ENCODE data around the gene CAPN6.

CAPN6 gene

GRCh38 chrX:111262086-111262485, 8.2 kb downstream of the CAPN6 start:
- no peak for DNase-seq (ENCODE audit: low spot score)
- no peak overlapping the region for H3K27ac ChIP-seq
- TF ChIP-seq CTCF (IDR thresholded peaks at IDR 0.05), result no peak
- no peak overlapping the region for H3K4me3 ChIP-seq

- Histone ChIP-seq H3K4me3 (no peak overlapping the region), H3K27ac (no peak overlapping the region)
- DNase-seq (ENCODE audit: low spot score), result no peak
- no peak for TF ChIP-seq CTCF (IDR thresholded peaks at IDR 0.05)
Observed at GRCh38 chrX:111260451-111260850, 9.8 kb downstream of the CAPN6 start.

GRCh38 chrX:111259559-111259958, 10.7 kb downstream of the CAPN6 start:
- Histone ChIP-seq H3K27ac (no peak overlapping the region), H3K4me3 (no peak overlapping the region)
- no peak for TF ChIP-seq CTCF (IDR thresholded peaks at IDR 0.05)
- no peak for DNase-seq (ENCODE audit: low spot score)

GRCh38 chrX:111257733-111258132, 12.6 kb downstream of the CAPN6 start:
- Histone ChIP-seq H3K27ac (no peak overlapping the region), H3K4me3 (no peak overlapping the region)
- TF ChIP-seq CTCF (IDR thresholded peaks at IDR 0.05), result no peak
- DNase-seq (ENCODE audit: low spot score), result no peak

GRCh38 chrX:111254896-111255693, 15.2 kb downstream of the CAPN6 start:
- TF ChIP-seq CTCF (IDR thresholded peaks at IDR 0.05), result no peak
- no peak for DNase-seq (ENCODE audit: low spot score)
- H3K4me3 ChIP-seq, result no peak overlapping the region
- H3K27ac ChIP-seq, result no peak overlapping the region

- no peak for TF ChIP-seq CTCF (IDR thresholded peaks at IDR 0.05)
- no peak overlapping the region for H3K27ac ChIP-seq
- DNase-seq (ENCODE audit: low spot score), result no peak
- H3K4me3 ChIP-seq, result no peak overlapping the region
Observed at GRCh38 chrX:111244235-111244750, 26.0 kb downstream of the CAPN6 start.

GRCh38 chrX:111216293-111216801, 53.9 kb downstream of the CAPN6 start:
- no peak for TF ChIP-seq CTCF (IDR thresholded peaks at IDR 0.05)
- no peak for DNase-seq (ENCODE audit: low spot score)
- Histone ChIP-seq H3K4me3 (no peak overlapping the region), H3K27ac (no peak overlapping the region)

Measured in coronary artery (tissue), 2 donors.